GM23248 (cell line): ENCODE data around the gene TFPI2. TPM values are rescaled to one million over a fixed set of nuclear protein-coding genes. Genes with fewer than 3 reads are reported as not detected.

ENCODE experiments used
- DNase-seq: peaks from one replicate; pipeline ENCODE4 v3.0.0-alpha.2; 2015
- H2AFZ ChIP-seq: fragments of 200-600 bp; sonication (generic); 2 replicates; pipeline ENCODE4 v1.6.1; 2016; ENCODE audit warnings: antibody characterized with exemption
- H3F3A ChIP-seq: fragments of 200-600 bp; sonication (generic); 2 replicates; pipeline ENCODE4 v1.6.1; 2016; ENCODE audit warnings: mild to moderate bottlenecking, antibody characterized with exemption, mixed run types; ENCODE audit not compliant: insufficient read depth
- H3K27ac ChIP-seq: fragments of 200-600 bp; sonication (generic); 2 replicates; pipeline ENCODE4 v1.5.1; 2016; ENCODE audit warnings: mild to moderate bottlenecking
- H3K27me3 ChIP-seq: fragments of 200-600 bp; sonication (generic); replicated peaks from 2 replicates; pipeline ENCODE4 v1.6.1; 2016; ENCODE audit warnings: mild to moderate bottlenecking; ENCODE audit not compliant: insufficient read depth
- H3K36me3 ChIP-seq: fragments of 200-600 bp; sonication (generic); 2 replicates; pipeline ENCODE4 v1.6.1; 2016; ENCODE audit warnings: low read depth, mild to moderate bottlenecking
- H3K4me1 ChIP-seq: fragments of 200-600 bp; sonication (generic); 2 replicates; pipeline ENCODE4 v1.6.1; 2016; ENCODE audit warnings: mild to moderate bottlenecking; ENCODE audit not compliant: insufficient read depth
- H3K4me2 ChIP-seq: fragments of 200-600 bp; sonication (generic); one replicate; pipeline ENCODE4 v1.6.1; 2016; ENCODE audit warnings: mild to moderate bottlenecking; ENCODE audit not compliant: unreplicated experiment
- H3K4me3 ChIP-seq: fragments of 200-600 bp; sonication (generic); 2 replicates; pipeline ENCODE4 v1.5.1; 2016; ENCODE audit warnings: mild to moderate bottlenecking
- H3K79me2 ChIP-seq: fragments of 200-600 bp; sonication (generic); 2 replicates; pipeline ENCODE4 v1.6.1; 2016; ENCODE audit warnings: mild to moderate bottlenecking; ENCODE audit not compliant: insufficient read depth
- H3K9ac ChIP-seq: fragments of 200-600 bp; sonication (generic); 2 replicates; pipeline ENCODE4 v1.6.1; 2016; ENCODE audit warnings: mild to moderate bottlenecking
- H3K9me2 ChIP-seq: fragments of 200-600 bp; sonication (generic); 2 replicates; pipeline ENCODE4 v1.6.1; 2016; ENCODE audit warnings: mixed run types, mild to moderate bottlenecking, moderate library complexity; ENCODE audit not compliant: insufficient read depth
- H3K9me3 ChIP-seq: fragments of 200-600 bp; sonication (generic); one replicate; pipeline ENCODE4 v1.6.1; 2017; ENCODE audit warnings: low read depth
- H4K20me1 ChIP-seq: fragments of 200-600 bp; sonication (generic); 2 replicates; pipeline ENCODE4 v1.6.0; 2016; ENCODE audit not compliant: insufficient read depth
- EZH2 ChIP-seq: fragments of 200-600 bp; sonication (generic); IDR thresholded peaks from 2 replicates; pipeline ENCODE4 v1.6.1; 2018; ENCODE audit warnings: antibody characterized with exemption, mild to moderate bottlenecking; ENCODE audit not compliant: insufficient read depth, poor library complexity, severe bottlenecking
- EZH2phosphoT487 ChIP-seq: fragments of 200-600 bp; sonication (generic); IDR thresholded peaks from 2 replicates; pipeline ENCODE4 v1.6.1; 2018; ENCODE audit warnings: antibody characterized with exemption, moderate library complexity, mild to moderate bottlenecking, low read depth; ENCODE audit not compliant: insufficient read depth
- WGBS, 2 experiments: methylation state at CpG; one replicate each; pipeline ENCODE4 v1.1.6; 2015 to 2017; ENCODE audit warnings: low lambda C conversion rate in 2 of 2, low coverage in 1 of 2; ENCODE audit errors: missing lambda C conversion rate in 2 of 2; 5-methylcytosine and 5-hydroxymethylcytosine counted together
- in situ Hi-C: fragments of 300-500 bp; cut with MboI; formaldehyde crosslinking; loops from 2 replicates; pipeline ENCODE4 v1.15.0; 2020
- polyA plus RNA-seq: library from polyadenylated mRNA; unstranded; fragments of >200 nt; fragmentation: Nextera tagmentation; extraction: Ambion mirVana; gene quantifications from 2 replicates; pipeline ENCODE4 v1.2.1, GENCODE V29; 2016
- total RNA-seq: library from RNA; depleted of rRNA; stranded (reverse); fragments of >200 nt; shearing (Covaris generic); gene quantifications from 2 replicates; pipeline ENCODE4 v1.2.3, GENCODE V29; 2014

Gene TFPI2
- total and polyA plus RNA-seq, 2 experiments from 2014 or later = 654 to 706 TPM

DNA sequence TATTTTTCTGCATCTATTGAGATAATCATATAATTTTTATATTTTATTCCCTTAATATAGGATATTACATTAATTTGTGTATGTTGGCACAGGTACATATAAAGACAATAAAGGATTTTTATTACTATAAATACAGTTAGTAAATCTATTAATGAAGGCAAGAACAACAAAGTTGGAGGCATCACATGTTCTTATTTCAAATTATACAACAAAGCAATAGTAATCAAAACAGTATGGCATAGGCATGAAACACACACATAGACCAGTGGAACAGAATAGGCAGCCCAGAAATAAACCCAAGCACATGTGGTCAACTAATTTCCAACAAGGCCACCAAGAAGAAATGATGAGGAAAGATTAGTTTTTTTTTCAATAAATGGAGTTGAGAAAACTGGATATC is 11.2 kb downstream of the TFPI2 start:
- no peaks in the 10 kb centered on the region for H3K79me2 ChIP-seq
- no peak overlapping the region for H3K27ac ChIP-seq
- no peaks in the 10 kb centered on the region for H3K36me3 ChIP-seq
- H3K9ac ChIP-seq = no peak overlapping the region
- H3K4me2 ChIP-seq = no peak overlapping the region
- no peaks in the 10 kb centered on the region for H3K9me2 ChIP-seq
- no peaks in the 10 kb centered on the region for H4K20me1 ChIP-seq
- H3F3A ChIP-seq = peaks cover 8% of the 10 kb centered on the region
- DNase-seq = no peak
- no peak for TF ChIP-seq EZH2phosphoT487
- TF ChIP-seq EZH2 = no peak
- H2AFZ ChIP-seq = no peak overlapping the region
- no peaks in the 10 kb centered on the region for H3K4me1 ChIP-seq
- in situ Hi-C loops = no loop called here
- H3K4me3 ChIP-seq = no peak overlapping the region
- H3K9me3 ChIP-seq = no peaks in the 10 kb centered on the region
- no peaks in the 10 kb centered on the region for H3K27me3 ChIP-seq

GRCh38 chr7:93877742-93878141 is 12.8 kb downstream of the TFPI2 start:
- WGBS, 2 experiments = 72 to 76% methylated on average over 3 of the region's 3 CpGs
- peak overlapping the region; percentile 42; the same call in 1 of the 2 replicates for H2AFZ ChIP-seq

GRCh38 chr7:93873998-93874574 is 16.5 kb downstream of the TFPI2 start:
- Histone ChIP-seq H4K20me1 (no peaks in the 10 kb centered on the region), H2AFZ (no peak overlapping the region), H3K79me2 (no peaks in the 10 kb centered on the region), H3K9ac (no peak overlapping the region), H3K4me3 (no peak overlapping the region), H3K27me3 (no peaks in the 10 kb centered on the region), H3K9me2 (no peaks in the 10 kb centered on the region), H3K27ac (no peak overlapping the region), H3K4me2 (no peak overlapping the region), H3K9me3 (no peaks in the 10 kb centered on the region), H3K36me3 (no peaks in the 10 kb centered on the region), H3K4me1 (no peaks in the 10 kb centered on the region), H3F3A (no peaks in the 10 kb centered on the region)
- in situ Hi-C loops = no loop called here
- 78 to 86% methylated on average over 1 of the region's 1 CpG for WGBS, 2 experiments
- TF ChIP-seq EZH2 (no peak), EZH2phosphoT487 (no peak)
- DNase-seq = no peak

More at GRCh38 chr7:93877742-93878141, 12.8 kb downstream of the TFPI2 start:
- no peak for DNase-seq
- Histone ChIP-seq H3K9ac (no peak overlapping the region), H3K27me3 (no peaks in the 10 kb centered on the region), H4K20me1 (no peaks in the 10 kb centered on the region), H3K9me2 (no peaks in the 10 kb centered on the region), H3K36me3 (no peaks in the 10 kb centered on the region), H3K4me2 (peak overlapping the region; percentile 22), H3K79me2 (no peaks in the 10 kb centered on the region), H3K27ac (no peak overlapping the region), H3K4me1 (no peaks in the 10 kb centered on the region), H3K4me3 (no peak overlapping the region), H3K9me3 (no peaks in the 10 kb centered on the region), H3F3A (no peaks in the 10 kb centered on the region)
- TF ChIP-seq EZH2 (no peak), EZH2phosphoT487 (no peak)
- in situ Hi-C loops = no loop called here

DNA sequence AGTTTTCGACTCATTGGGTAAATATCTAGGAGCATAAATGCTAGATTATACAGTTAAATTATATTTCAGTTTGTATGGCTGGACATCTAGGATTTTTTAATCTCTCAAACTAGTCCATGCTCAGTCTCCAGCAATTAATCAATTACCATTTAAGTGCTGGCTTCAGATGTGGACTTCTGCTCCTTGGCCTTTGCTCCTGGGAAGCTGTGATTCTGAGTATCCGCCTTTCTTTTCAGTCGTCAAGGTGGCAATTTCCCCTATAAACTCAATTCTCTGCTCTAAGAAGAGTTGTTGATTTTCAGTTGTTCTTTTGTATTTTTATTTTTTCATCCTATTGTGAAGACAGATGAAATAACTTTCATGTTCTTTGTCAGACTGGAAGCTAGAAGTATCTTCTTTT is 23.7 kb downstream of the TFPI2 start:
- 55 to 62% methylated on average over 3 of the region's 3 CpGs for whole genome bisulfite sequencing, 2 experiments
- no peak overlapping the region for H3K9ac ChIP-seq
- no peaks in the 10 kb centered on the region for H3K27me3 ChIP-seq
- TF ChIP-seq EZH2phosphoT487 = no peak
- TF ChIP-seq EZH2 = no peak
- no peaks in the 10 kb centered on the region for H3K9me2 ChIP-seq
- in situ Hi-C loops = no loop called here
- no peaks in the 10 kb centered on the region for H4K20me1 ChIP-seq
- no peaks in the 10 kb centered on the region for H3K36me3 ChIP-seq
- no peak overlapping the region for H3K27ac ChIP-seq
- H3K4me3 ChIP-seq = no peak overlapping the region
- H3K79me2 ChIP-seq = no peaks in the 10 kb centered on the region
- H3F3A ChIP-seq = no peaks in the 10 kb centered on the region
- no peak overlapping the region for H2AFZ ChIP-seq
- H3K4me2 ChIP-seq = no peak overlapping the region
- no peak for DNase-seq
- H3K9me3 ChIP-seq = no peaks in the 10 kb centered on the region
- H3K4me1 ChIP-seq = no peaks in the 10 kb centered on the region

GRCh38 chr7:93862651-93863050 is 27.9 kb downstream of the TFPI2 start:
- TF ChIP-seq EZH2 = no peak
- TF ChIP-seq EZH2phosphoT487 = no peak
- H3K79me2 ChIP-seq = no peaks in the 10 kb centered on the region
- WGBS, 2 experiments = 76 to 84% methylated on average over 2 of the region's 2 CpGs
- no peaks in the 10 kb centered on the region for H3K27me3 ChIP-seq
- H4K20me1 ChIP-seq = no peaks in the 10 kb centered on the region
- in situ Hi-C loops = no loop called here
- no peaks in the 10 kb centered on the region; the same call in 1 of the 2 replicates for H3K9me2 ChIP-seq
- H3K9me3 ChIP-seq = no peaks in the 10 kb centered on the region
- H3K27ac ChIP-seq = no peak overlapping the region
- no peak overlapping the region for H3K4me3 ChIP-seq
- H2AFZ ChIP-seq = no peak overlapping the region
- no peak overlapping the region for H3K9ac ChIP-seq
- H3K36me3 ChIP-seq = no peaks in the 10 kb centered on the region
- no peaks in the 10 kb centered on the region for H3K4me1 ChIP-seq
- DNase-seq = no peak
- H3F3A ChIP-seq = no peaks in the 10 kb centered on the region
- H3K4me2 ChIP-seq = no peak overlapping the region
